Smooth muscle cell (in vitro differentiated cells): ENCODE measurements around the gene TAGLN2. TPM values are rescaled to one million over a fixed set of nuclear protein-coding genes. Genes with fewer than 3 reads are reported as not detected.

Source experiments
- DNase-seq: peaks from one replicate; lab custom pipeline; 2025; ENCODE audit not compliant: unreplicated experiment; lab: John Stamatoyannopoulos, UW
- H2AFZ ChIP-seq: fragments of 200-600 bp; sonication (generic); 2 replicates; pipeline ENCODE4 v1.6.0; 2016; ENCODE audit warnings: antibody characterized with exemption, low read depth, mild to moderate bottlenecking
- H3F3A ChIP-seq: fragments of 200-600 bp; sonication (generic); 2 replicates; pipeline ENCODE4 v1.6.0; 2017; ENCODE audit warnings: antibody characterized with exemption, low read depth
- H3K27ac ChIP-seq: fragments of 200-600 bp; sonication (generic); 2 replicates; pipeline ENCODE4 v1.5.1; 2016; ENCODE audit warnings: low read depth, mild to moderate bottlenecking
- H3K27me3 ChIP-seq: fragments of 200-600 bp; sonication (generic); 2 replicates; pipeline ENCODE4 v1.6.1; 2016; ENCODE audit warnings: low read depth, mild to moderate bottlenecking
- H3K36me3 ChIP-seq: fragments of 200-600 bp; sonication (generic); 2 replicates; pipeline ENCODE4 v1.5.1; 2016; ENCODE audit warnings: low read depth
- H3K4me1 ChIP-seq: fragments of 200-600 bp; sonication (generic); 2 replicates; pipeline ENCODE4 v1.5.1; 2016; ENCODE audit warnings: low read depth
- H3K4me2 ChIP-seq: fragments of 200-600 bp; sonication (generic); 2 replicates; pipeline ENCODE4 v1.6.0; 2016; ENCODE audit warnings: mild to moderate bottlenecking
- H3K4me3 ChIP-seq: fragments of 200-600 bp; sonication (generic); 2 replicates; pipeline ENCODE4 v1.5.1; 2016; ENCODE audit warnings: mild to moderate bottlenecking
- H3K79me2 ChIP-seq: fragments of 200-600 bp; sonication (generic); 2 replicates; pipeline ENCODE4 v1.6.0; 2016; ENCODE audit warnings: low read depth, mild to moderate bottlenecking
- H3K9ac ChIP-seq: fragments of 200-600 bp; sonication (generic); 2 replicates; pipeline ENCODE4 v1.6.0; 2016; ENCODE audit warnings: low read depth
- H3K9me3 ChIP-seq: fragments of 200-600 bp; sonication (generic); replicated peaks from 2 replicates; pipeline ENCODE4 v1.5.1; 2016; ENCODE audit warnings: low read depth
- H4K20me1 ChIP-seq: fragments of 200-600 bp; sonication (generic); 2 replicates; pipeline ENCODE4 v1.6.0; 2016; ENCODE audit warnings: low read depth
- WGBS: methylation state at CpG from one replicate; pipeline ENCODE4 v1.1.7; 2016; ENCODE audit warnings: low lambda C conversion rate; 5-methylcytosine and 5-hydroxymethylcytosine counted together
- polyA plus RNA-seq: library from polyadenylated mRNA; unstranded; fragments of >200 nt; fragmentation: Nextera tagmentation; extraction: Ambion mirVana; gene quantifications from 2 replicates; pipeline ENCODE4 v1.2.1, GENCODE V29; 2016
- total RNA-seq: library from RNA; depleted of rRNA; stranded (reverse); fragments of >200 nt; gene quantifications from 2 replicates; pipeline ENCODE4 v1.2.3, GENCODE V29; 2014
- TF ChIP-seq, protein P1 (sequence below): fragments of 200-600 bp; sonication (generic); IDR thresholded peaks from 2 replicates; pipeline ENCODE4 v1.5.1; 2017; ENCODE audit warnings: borderline replicate concordance, mild to moderate bottlenecking, antibody characterized with exemption; ENCODE audit not compliant: insufficient read depth, poor library complexity, severe bottlenecking

TAGLN2 gene
- total and polyA plus RNA-seq, 2 experiments from 2014 or later: 408 to 1,005 TPM

GRCh38 chr1:159943908-159944622, 18.8 kb upstream of the TAGLN2 start:
- Histone ChIP-seq H3K27ac (no peak overlapping the region), H3K4me2 (no peak overlapping the region), H3K27me3 (peaks cover 6% of the 10 kb centered on the region)

DNA sequence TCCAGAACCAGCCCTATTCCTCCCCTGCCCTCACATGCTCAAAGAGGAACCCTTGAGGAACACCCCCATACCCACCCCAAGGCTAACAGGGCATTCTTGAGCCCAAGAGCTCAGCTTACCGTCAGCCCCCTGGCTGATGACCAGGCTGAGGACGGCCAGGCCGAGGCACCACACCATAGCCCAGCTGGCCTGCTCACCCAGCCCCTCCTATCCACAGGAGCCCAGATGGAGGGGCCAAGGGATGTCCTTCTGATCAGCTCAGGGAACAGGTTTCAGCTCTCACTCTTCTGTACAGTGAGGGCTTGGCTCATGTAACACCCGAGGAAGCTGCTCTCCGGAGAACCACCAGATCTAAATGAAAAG, 18.0 kb upstream of the TAGLN2 start:
- TF ChIP-seq, protein P1, sequence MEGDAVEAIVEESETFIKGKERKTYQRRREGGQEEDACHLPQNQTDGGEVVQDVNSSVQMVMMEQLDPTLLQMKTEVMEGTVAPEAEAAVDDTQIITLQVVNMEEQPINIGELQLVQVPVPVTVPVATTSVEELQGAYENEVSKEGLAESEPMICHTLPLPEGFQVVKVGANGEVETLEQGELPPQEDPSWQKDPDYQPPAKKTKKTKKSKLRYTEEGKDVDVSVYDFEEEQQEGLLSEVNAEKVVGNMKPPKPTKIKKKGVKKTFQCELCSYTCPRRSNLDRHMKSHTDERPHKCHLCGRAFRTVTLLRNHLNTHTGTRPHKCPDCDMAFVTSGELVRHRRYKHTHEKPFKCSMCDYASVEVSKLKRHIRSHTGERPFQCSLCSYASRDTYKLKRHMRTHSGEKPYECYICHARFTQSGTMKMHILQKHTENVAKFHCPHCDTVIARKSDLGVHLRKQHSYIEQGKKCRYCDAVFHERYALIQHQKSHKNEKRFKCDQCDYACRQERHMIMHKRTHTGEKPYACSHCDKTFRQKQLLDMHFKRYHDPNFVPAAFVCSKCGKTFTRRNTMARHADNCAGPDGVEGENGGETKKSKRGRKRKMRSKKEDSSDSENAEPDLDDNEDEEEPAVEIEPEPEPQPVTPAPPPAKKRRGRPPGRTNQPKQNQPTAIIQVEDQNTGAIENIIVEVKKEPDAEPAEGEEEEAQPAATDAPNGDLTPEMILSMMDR: no peak
- Histone ChIP-seq H3K79me2 (no peaks in the 10 kb centered on the region), H3K36me3 (no peaks in the 10 kb centered on the region), H3K9me3 (no peaks in the 10 kb centered on the region), H4K20me1 (no peaks in the 10 kb centered on the region), H3F3A (no peaks in the 10 kb centered on the region), H3K4me1 (peaks cover 37% of the 10 kb centered on the region), H3K27me3 (peaks cover 6% of the 10 kb centered on the region), H3K27ac (no peak overlapping the region), H2AFZ (no peak overlapping the region), H3K4me2 (no peak overlapping the region), H3K4me3 (no peak overlapping the region), H3K9ac (no peak overlapping the region)
- 85% methylated on average over 5 of the region's 5 CpGs for WGBS
- no peak for DNase-seq

More at GRCh38 chr1:159943908-159944622, 18.8 kb upstream of the TAGLN2 start:
- Histone ChIP-seq H4K20me1 (no peaks in the 10 kb centered on the region), H3K79me2 (no peaks in the 10 kb centered on the region), H2AFZ (no peak overlapping the region), H3K36me3 (no peaks in the 10 kb centered on the region), H3K4me1 (peaks cover 34% of the 10 kb centered on the region), H3K9me3 (no peaks in the 10 kb centered on the region), H3K9ac (no peak overlapping the region), H3F3A (no peaks in the 10 kb centered on the region), H3K4me3 (peak overlapping the region; percentile 58)
- 89% methylated on average over 9 of the region's 9 CpGs for WGBS
- DNase-seq: no peak
- TF ChIP-seq, protein P1: no peak

- Histone ChIP-seq H3K4me3 (no peak overlapping the region), H3K27me3 (peaks cover 6% of the 10 kb centered on the region), H3K27ac (no peak overlapping the region), H3K79me2 (no peaks in the 10 kb centered on the region), H3K9ac (no peak overlapping the region), H3F3A (no peaks in the 10 kb centered on the region), H3K36me3 (no peaks in the 10 kb centered on the region), H3K4me2 (no peak overlapping the region), H3K4me1 (peaks cover 43% of the 10 kb centered on the region), H2AFZ (no peak overlapping the region), H3K9me3 (no peaks in the 10 kb centered on the region), H4K20me1 (no peaks in the 10 kb centered on the region)
- TF ChIP-seq, protein P1: no peak
- DNase-seq: no peak
- WGBS: 90% methylated on average over 15 of the region's 15 CpGs
Measured at GRCh38 chr1:159942632-159943277, 17.4 kb upstream of the TAGLN2 start.
